HEK293T (cell line): ENCODE data around the gene ANO4.

Source experiments
- ARNT ChIP-seq: fragments of 450-650 bp; IDR thresholded peaks from 2 replicates; pipeline ENCODE4 v1.6.1; 2017; ENCODE audit warnings: mild to moderate bottlenecking
- BHLHE40 ChIP-seq: fragments of 450-650 bp; IDR thresholded peaks from 2 replicates; pipeline ENCODE4 v1.6.1; 2016; ENCODE audit warnings: mild to moderate bottlenecking, moderate library complexity, borderline replicate concordance
- CTBP1 ChIP-seq: fragments of 450-650 bp; IDR thresholded peaks from 2 replicates; pipeline ENCODE4 v1.6.1; 2016; ENCODE audit warnings: borderline replicate concordance
- ELF4 ChIP-seq: fragments of 450-650 bp; IDR thresholded peaks from 2 replicates; pipeline ENCODE4 v1.6.1; 2017; ENCODE audit warnings: antibody characterized with exemption
- FOXA1 ChIP-seq: fragments of 450-650 bp; IDR thresholded peaks from 2 replicates; pipeline ENCODE4 v1.6.1; 2016; ENCODE audit warnings: mild to moderate bottlenecking
- FOXM1 ChIP-seq: fragments of 450-650 bp; IDR thresholded peaks from 2 replicates; pipeline ENCODE4 v1.6.1; 2017; ENCODE audit warnings: mild to moderate bottlenecking, borderline replicate concordance
- HDGF ChIP-seq: fragments of 450-650 bp; IDR thresholded peaks from 2 replicates; pipeline ENCODE4 v1.6.1; 2017; ENCODE audit warnings: antibody characterized with exemption, borderline replicate concordance
- LEF1 ChIP-seq: fragments of 450-650 bp; IDR thresholded peaks from 2 replicates; pipeline ENCODE4 v1.6.1; 2017; ENCODE audit warnings: mild to moderate bottlenecking, borderline replicate concordance
- NFRKB ChIP-seq: fragments of 450-650 bp; IDR thresholded peaks from 2 replicates; pipeline ENCODE4 v1.6.1; 2016; ENCODE audit warnings: mild to moderate bottlenecking, moderate library complexity
- PKNOX1 ChIP-seq: fragments of 450-650 bp; IDR thresholded peaks from 2 replicates; pipeline ENCODE4 v1.6.1; 2016
- SP1 ChIP-seq: fragments of 450-650 bp; IDR thresholded peaks from 2 replicates; pipeline ENCODE4 v1.6.1; 2017
- SUZ12 ChIP-seq: fragments of 450-650 bp; IDR thresholded peaks from 2 replicates; pipeline ENCODE4 v1.6.1; 2016; ENCODE audit warnings: mild to moderate bottlenecking
- TARDBP ChIP-seq: fragments of 450-650 bp; IDR thresholded peaks from 2 replicates; pipeline ENCODE4 v1.6.1; 2016
- ZNF384 ChIP-seq: fragments of 450-650 bp; IDR thresholded peaks from 2 replicates; pipeline ENCODE4 v1.6.1; 2016

GRCh38 chr12:101002696-101003419, 208.3 kb downstream of the ANO4 start:
- TF ChIP-seq BHLHE40 (no peak), CTBP1 (no peak), FOXM1 (no peak), ARNT (no peak), LEF1 (no peak), SP1 (no peak), ZNF384 (no peak), TARDBP (no peak), ELF4 (no peak), SUZ12 (no peak), PKNOX1 (no peak), NFRKB (no peak), HDGF (no peak), FOXA1 (no peak)
